Activated CD8-positive, alpha-beta T cell treated with anti-CD3 and anti-CD28 coated beads for 36 hours (primary cell): ENCODE measurements around the gene PYGO1. TPM values are rescaled to one million over a fixed set of nuclear protein-coding genes. Genes with fewer than 3 reads are reported as not detected.
A peak's percentile ranks its signal among the peaks of the same experiment; 100 is the strongest.

Source experiments
- ATAC-seq: fragments of 200-7000 bp; cut with Tn5 transposase; one replicate; pipeline ENCODE4 v1.10.0; 2021; ENCODE audit warnings: mild to moderate bottlenecking, moderate library complexity
- CTCF ChIA-PET: fragments of 350-600 bp; sonication (Branson Sonifier 250); formaldehyde crosslinking; loops from one replicate; lab custom pipeline; 2021; ENCODE audit warnings: antibody characterized with exemption; lab: Charles Lee
- POLR2A ChIA-PET: fragments of 350-600 bp; sonication (Branson Sonifier 250); formaldehyde crosslinking; loops from one replicate; lab custom pipeline; 2021; ENCODE audit warnings: antibody characterized with exemption; lab: Charles Lee
- DNase-seq: peaks from one replicate; pipeline ENCODE4 v3.0.0-alpha.2; 2020
- H3K27ac Mint-ChIP-seq: one replicate; pipeline ENCODE4 v1.8.0; 2021; ENCODE audit warnings: mild to moderate bottlenecking, mixed read lengths
- H3K27me3 Mint-ChIP-seq: one replicate; pipeline ENCODE4 v1.8.0; 2021; ENCODE audit warnings: mixed read lengths
- H3K36me3 Mint-ChIP-seq: one replicate; pipeline ENCODE4 v1.8.0; 2021; ENCODE audit warnings: low read depth, mixed read lengths
- H3K4me1 Mint-ChIP-seq: one replicate; pipeline ENCODE4 v1.8.0; 2021; ENCODE audit warnings: low read depth, mixed read lengths
- H3K4me3 Mint-ChIP-seq: one replicate; pipeline ENCODE4 v1.8.0; 2021; ENCODE audit warnings: mild to moderate bottlenecking, moderate library complexity, mixed read lengths
- H3K9me3 Mint-ChIP-seq: one replicate; pipeline ENCODE4 v1.8.0; 2021; ENCODE audit warnings: mixed read lengths
- CTCF ChIP-seq: fragments of 200-600 bp; IDR thresholded peaks from one replicate; pipeline ENCODE4 v1.8.0; 2022; ENCODE audit warnings: antibody characterized with exemption, mild to moderate bottlenecking
- intact Hi-C: fragments of 100-400 bp; cut with micrococcal nuclease; formaldehyde crosslinking; loops from one replicate; pipeline ENCODE4 v1.10.0; 2022
- total RNA-seq, 2 experiments: library from RNA; stranded (reverse); gene quantifications; one replicate each; pipeline ENCODE4 v1.2.3, GENCODE V29; 2021

Gene PYGO1
- total RNA-seq, 2 experiments from 2014 or later = not detected

GRCh38 chr15:55589287-55589686, 1.1 kb upstream of the PYGO1 start:
- intact Hi-C loops = no loop called here
- POLR2A ChIA-PET = interaction anchor here (1.0 kb wide), 1 partner anchor 12 kb away, joined by 3 read pairs; no protein-coding TSS in a partner anchor
- no peak for ATAC-seq

GRCh38 chr15:55588815-55589115, 620 bp upstream of the PYGO1 start:
- ATAC-seq (no peak), DNase-seq (no peak)
- Mint-ChIP-seq H3K4me1 (peaks cover 3% of the 10 kb centered on the region), H3K9me3 (no peaks in the 10 kb centered on the region), H3K27ac (no peak overlapping the region), H3K36me3 (no peaks in the 10 kb centered on the region), H3K27me3 (peaks cover 43% of the 10 kb centered on the region), H3K4me3 (peak overlapping the region; percentile 40)
- ChIA-PET POLR2A (interaction anchor here (1.0 kb wide), 1 partner anchor 12 kb away, joined by 3 read pairs; no protein-coding TSS in a partner anchor), CTCF (no interaction called here)
- intact Hi-C loops = no loop called here
- no peak for TF ChIP-seq CTCF

More at GRCh38 chr15:55589287-55589686, 1.1 kb upstream of the PYGO1 start:
- H3K36me3 Mint-ChIP-seq = no peaks in the 10 kb centered on the region
- no peak overlapping the region for H3K27ac Mint-ChIP-seq
- H3K4me3 Mint-ChIP-seq = peak overlapping the region; percentile 40
- H3K9me3 Mint-ChIP-seq = no peaks in the 10 kb centered on the region
- peaks cover 40% of the 10 kb centered on the region for H3K27me3 Mint-ChIP-seq
- peaks cover 3% of the 10 kb centered on the region for H3K4me1 Mint-ChIP-seq
- DNase-seq = no peak
- CTCF ChIA-PET = no interaction called here
- TF ChIP-seq CTCF = no peak

GRCh38 chr15:55587321-55588069, 650 bp downstream of the PYGO1 start:
- H3K27ac Mint-ChIP-seq = no peak overlapping the region
- POLR2A ChIA-PET = no interaction called here
- CTCF ChIA-PET = no interaction called here
- peak overlapping the region; percentile 40 for H3K4me3 Mint-ChIP-seq
- intact Hi-C loops = no loop called here
- no peaks in the 10 kb centered on the region for H3K36me3 Mint-ChIP-seq
- H3K9me3 Mint-ChIP-seq = no peaks in the 10 kb centered on the region
- ATAC-seq (peak; percentile 25), DNase-seq (no peak)
- H3K27me3 Mint-ChIP-seq = peaks cover 44% of the 10 kb centered on the region
- peaks cover 3% of the 10 kb centered on the region for H3K4me1 Mint-ChIP-seq
- TF ChIP-seq CTCF = no peak

GRCh38 chr15:55586808-55587207, 1.3 kb downstream of the PYGO1 start:
- H3K27ac Mint-ChIP-seq = no peak overlapping the region
- peaks cover 46% of the 10 kb centered on the region for H3K27me3 Mint-ChIP-seq
- no peaks in the 10 kb centered on the region for H3K9me3 Mint-ChIP-seq
- TF ChIP-seq CTCF = no peak
- intact Hi-C loops = no loop called here
- no peaks in the 10 kb centered on the region for H3K36me3 Mint-ChIP-seq
- CTCF ChIA-PET = no interaction called here
- H3K4me3 Mint-ChIP-seq = no peak overlapping the region
- POLR2A ChIA-PET = no interaction called here
- H3K4me1 Mint-ChIP-seq = peaks cover 3% of the 10 kb centered on the region
- DNase-seq = no peak
- ATAC-seq = no peak

GRCh38 chr15:55576943-55577342, 11.2 kb downstream of the PYGO1 start:
- no peak overlapping the region for H3K27ac Mint-ChIP-seq
- H3K36me3 Mint-ChIP-seq = no peaks in the 10 kb centered on the region
- no peaks in the 10 kb centered on the region for H3K4me1 Mint-ChIP-seq
- no peak for ATAC-seq
- no peak overlapping the region for H3K4me3 Mint-ChIP-seq
- ChIA-PET POLR2A (interaction anchor here (1.3 kb wide), 1 partner anchor 12 kb away, joined by 3 read pairs; the partner anchor contains the start of gene PYGO1), CTCF (no interaction called here)
- DNase-seq = no peak
- intact Hi-C loops = no loop called here
- H3K27me3 Mint-ChIP-seq = peaks cover 25% of the 10 kb centered on the region
- TF ChIP-seq CTCF = no peak
- no peaks in the 10 kb centered on the region for H3K9me3 Mint-ChIP-seq
